Loucy (cell line): ENCODE data around the gene ZNG1C.
"Not testable (repeated sequence)": the region's sequence is repeated elsewhere in the genome, so short reads cannot be mapped to it uniquely, and the experiment has no call there.

Experiments used
- CTCF ChIP-seq: fragments of 200-600 bp; sonication (generic); conservative IDR thresholded peaks from 2 replicates; pipeline ENCODE4 v1.5.1; 2014; ENCODE audit warnings: mild to moderate bottlenecking, antibody characterized with exemption, low read length
- EZH2phosphoT487 ChIP-seq: fragments of 200-600 bp; IDR thresholded peaks from 2 replicates; pipeline ENCODE4 v1.6.1; 2018; ENCODE audit warnings: antibody characterized with exemption, mild to moderate bottlenecking, moderate library complexity, borderline replicate concordance

- TF ChIP-seq CTCF, EZH2phosphoT487: not testable (repeated sequence)
Measured at GRCh38 chr9:68306391-68306964, 64.7 kb downstream of the ZNG1C start.
